ENCODE measurements around the gene DOCK2. TPM values are rescaled to one million over a fixed set of nuclear protein-coding genes. Genes with fewer than 3 reads are reported as not detected.

Gene DOCK2
- total RNA-seq, 4 donors from 2014 or later = 2.0 to 17.4 (median 7.5) TPM

DNA sequence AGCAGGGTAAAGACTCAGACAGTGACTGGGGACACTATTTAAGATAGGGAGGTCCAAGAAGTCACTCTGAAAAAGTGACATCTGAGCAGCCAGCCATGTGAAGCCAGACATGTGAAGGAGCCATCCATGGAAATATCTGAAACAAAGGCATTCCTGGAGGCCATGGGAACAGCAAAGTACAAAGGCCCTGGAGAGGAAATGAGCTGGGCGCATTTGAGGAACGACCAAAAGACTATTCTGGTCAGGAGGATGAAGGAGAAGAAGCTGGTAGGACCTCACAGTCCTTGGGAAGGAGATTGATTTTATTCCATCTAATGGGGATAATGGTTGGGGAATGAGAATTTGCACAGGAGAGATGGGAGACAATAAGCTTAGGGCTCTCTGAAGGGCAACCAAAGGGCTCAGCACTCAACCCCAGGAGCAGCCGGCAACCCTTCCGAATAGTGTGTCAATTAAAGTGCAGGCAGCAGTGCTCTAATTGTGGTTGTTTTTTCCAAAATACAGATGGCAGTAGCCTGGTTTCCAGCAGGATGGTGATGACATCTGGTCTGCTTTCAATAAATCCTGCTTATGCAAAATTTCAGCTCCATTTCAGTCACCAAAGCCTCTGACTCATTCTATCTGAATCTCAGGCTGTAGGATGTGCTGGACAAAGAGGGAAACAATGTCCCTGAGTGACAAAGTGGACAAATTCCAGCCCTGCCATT is 495.3 kb downstream of the DOCK2 start:
- Histone ChIP-seq H3K27me3 (no peaks in the 10 kb centered on the region), H3K27ac (no peak overlapping the region), H3K4me1 (no peaks in the 10 kb centered on the region), H3K9me3 (no peaks in the 10 kb centered on the region), H3K36me3 (no peaks in the 10 kb centered on the region), H3K4me3 (no peak overlapping the region)
- DNase-seq = no peak
- intact Hi-C loops (cut with DNase I; ENCODE audit: low total_unique reads) = no loop called here
- TF ChIP-seq POLR2A (IDR thresholded peaks at IDR 0.05) = no peak
- TF ChIP-seq, protein P1, sequence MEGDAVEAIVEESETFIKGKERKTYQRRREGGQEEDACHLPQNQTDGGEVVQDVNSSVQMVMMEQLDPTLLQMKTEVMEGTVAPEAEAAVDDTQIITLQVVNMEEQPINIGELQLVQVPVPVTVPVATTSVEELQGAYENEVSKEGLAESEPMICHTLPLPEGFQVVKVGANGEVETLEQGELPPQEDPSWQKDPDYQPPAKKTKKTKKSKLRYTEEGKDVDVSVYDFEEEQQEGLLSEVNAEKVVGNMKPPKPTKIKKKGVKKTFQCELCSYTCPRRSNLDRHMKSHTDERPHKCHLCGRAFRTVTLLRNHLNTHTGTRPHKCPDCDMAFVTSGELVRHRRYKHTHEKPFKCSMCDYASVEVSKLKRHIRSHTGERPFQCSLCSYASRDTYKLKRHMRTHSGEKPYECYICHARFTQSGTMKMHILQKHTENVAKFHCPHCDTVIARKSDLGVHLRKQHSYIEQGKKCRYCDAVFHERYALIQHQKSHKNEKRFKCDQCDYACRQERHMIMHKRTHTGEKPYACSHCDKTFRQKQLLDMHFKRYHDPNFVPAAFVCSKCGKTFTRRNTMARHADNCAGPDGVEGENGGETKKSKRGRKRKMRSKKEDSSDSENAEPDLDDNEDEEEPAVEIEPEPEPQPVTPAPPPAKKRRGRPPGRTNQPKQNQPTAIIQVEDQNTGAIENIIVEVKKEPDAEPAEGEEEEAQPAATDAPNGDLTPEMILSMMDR (IDR thresholded peaks at IDR 0.05) = no peak

MicroRNAs within 50 kb of the gene (microRNA counts, 767-probe panel; counts per million panel counts)
- microRNA hsa-miR-378e = 3,273 to 5,613 counts per million in 2 donors

Small RNA genes within 50 kb of the gene (microRNA-seq; reads per million reads assigned to microRNA genes)
- not detected for gene MIR378E (ENCODE audit: borderline microRNAs expressed, borderline replicate concordance)

Small RNA genes within 50 kb of the gene (small RNA-seq; reads per million reads assigned to genes)
- gene MIR378E = not detected

Other genes with a start within 250 kb of the DOCK2 start
- gene SPDL1, start 53.5 kb upstream of the DOCK2 start, total RNA-seq = 10 to 100 TPM in 3 of 4 donors, 1 to 10 TPM in 1; 1.5 to 30.2 (median 14.9) TPM

Measured in uterus (tissue), 4 donors.